Fibroblast of the aortic adventitia (primary cell): ENCODE results near the gene CCDC170. TPM values are rescaled to one million over a fixed set of nuclear protein-coding genes. Genes with fewer than 3 reads are reported as not detected.

Experiments used
- DNase-seq: peaks from one replicate; pipeline ENCODE4 v3.0.0-alpha.2; 2010; ENCODE audit warnings: low read depth
- H3K4me3 ChIP-seq: 2 replicates; pipeline ENCODE4 v1.5.1; 2011; ENCODE audit warnings: low read depth, mild to moderate bottlenecking, control low read depth, low read length, moderate library complexity
- total RNA-seq: library from RNA; depleted of rRNA; stranded (reverse); fragments of >200 nt; gene quantifications from 2 replicates; pipeline ENCODE4 v1.2.3, GENCODE V29; 2012; ENCODE audit warnings: low replicate concordance
- TF ChIP-seq, protein P1 (sequence below): IDR thresholded peaks from 2 replicates; pipeline ENCODE4 v1.5.1; 2011; ENCODE audit warnings: mild to moderate bottlenecking, low read length, control low read depth, inconsistent platforms; ENCODE audit not compliant: insufficient read depth

The CCDC170 gene
- total RNA-seq, 1 donor = 0.09 TPM

DNA sequence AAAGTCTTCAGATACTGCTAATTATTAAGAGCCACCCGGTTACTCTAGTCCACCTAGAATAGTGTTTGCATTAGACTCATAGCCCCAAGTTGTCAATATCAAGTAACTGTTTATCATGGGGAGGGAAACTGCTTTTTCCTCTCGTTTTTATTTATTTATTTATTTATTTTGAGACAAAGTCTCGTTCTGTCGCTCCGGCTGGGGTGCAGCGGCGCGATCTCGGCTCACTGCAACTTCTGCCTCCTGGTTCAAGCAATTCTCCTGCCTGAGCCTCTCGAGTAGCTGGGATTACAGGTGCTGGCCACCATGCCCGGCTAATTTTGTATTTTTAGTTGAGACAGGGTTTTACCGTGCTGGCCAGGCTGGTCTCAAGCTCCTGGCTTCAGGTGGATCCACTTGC is 16.1 kb upstream of the CCDC170 start:
- TF ChIP-seq, protein P1, sequence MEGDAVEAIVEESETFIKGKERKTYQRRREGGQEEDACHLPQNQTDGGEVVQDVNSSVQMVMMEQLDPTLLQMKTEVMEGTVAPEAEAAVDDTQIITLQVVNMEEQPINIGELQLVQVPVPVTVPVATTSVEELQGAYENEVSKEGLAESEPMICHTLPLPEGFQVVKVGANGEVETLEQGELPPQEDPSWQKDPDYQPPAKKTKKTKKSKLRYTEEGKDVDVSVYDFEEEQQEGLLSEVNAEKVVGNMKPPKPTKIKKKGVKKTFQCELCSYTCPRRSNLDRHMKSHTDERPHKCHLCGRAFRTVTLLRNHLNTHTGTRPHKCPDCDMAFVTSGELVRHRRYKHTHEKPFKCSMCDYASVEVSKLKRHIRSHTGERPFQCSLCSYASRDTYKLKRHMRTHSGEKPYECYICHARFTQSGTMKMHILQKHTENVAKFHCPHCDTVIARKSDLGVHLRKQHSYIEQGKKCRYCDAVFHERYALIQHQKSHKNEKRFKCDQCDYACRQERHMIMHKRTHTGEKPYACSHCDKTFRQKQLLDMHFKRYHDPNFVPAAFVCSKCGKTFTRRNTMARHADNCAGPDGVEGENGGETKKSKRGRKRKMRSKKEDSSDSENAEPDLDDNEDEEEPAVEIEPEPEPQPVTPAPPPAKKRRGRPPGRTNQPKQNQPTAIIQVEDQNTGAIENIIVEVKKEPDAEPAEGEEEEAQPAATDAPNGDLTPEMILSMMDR = no peak
- no peak for DNase-seq
- H3K4me3 ChIP-seq = no peak overlapping the region

- no peak overlapping the region for H3K4me3 ChIP-seq
- TF ChIP-seq, protein P1 = no peak
- no peak for DNase-seq
Measured at GRCh38 chr6:151478670-151479069, 15.1 kb upstream of the CCDC170 start.

DNA sequence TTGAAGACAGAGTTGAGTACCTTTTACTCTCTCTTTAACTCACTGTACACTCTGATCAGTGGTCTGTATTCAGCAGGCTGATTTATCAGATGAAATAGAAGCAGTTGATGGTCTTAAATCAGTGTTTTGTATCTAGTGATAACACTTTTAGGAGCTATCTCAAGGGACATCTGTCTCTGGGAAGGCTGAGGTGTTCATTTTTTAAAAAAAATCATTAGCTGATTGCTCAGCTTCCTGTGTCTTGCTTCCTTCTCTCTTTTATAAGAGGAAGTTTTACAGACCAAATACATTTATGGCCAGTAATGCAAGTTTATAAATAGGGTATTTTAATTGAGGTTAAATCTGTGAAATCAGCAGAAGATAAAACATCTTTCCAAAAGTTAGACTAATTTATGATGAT is 12.0 kb upstream of the CCDC170 start:
- DNase-seq = no peak
- no peak overlapping the region for H3K4me3 ChIP-seq
- TF ChIP-seq, protein P1 = no peak

GRCh38 chr6:151482290-151482689 is 11.5 kb upstream of the CCDC170 start:
- TF ChIP-seq, protein P1 = no peak
- DNase-seq = peak; percentile 33
- H3K4me3 ChIP-seq = no peak overlapping the region

DNA sequence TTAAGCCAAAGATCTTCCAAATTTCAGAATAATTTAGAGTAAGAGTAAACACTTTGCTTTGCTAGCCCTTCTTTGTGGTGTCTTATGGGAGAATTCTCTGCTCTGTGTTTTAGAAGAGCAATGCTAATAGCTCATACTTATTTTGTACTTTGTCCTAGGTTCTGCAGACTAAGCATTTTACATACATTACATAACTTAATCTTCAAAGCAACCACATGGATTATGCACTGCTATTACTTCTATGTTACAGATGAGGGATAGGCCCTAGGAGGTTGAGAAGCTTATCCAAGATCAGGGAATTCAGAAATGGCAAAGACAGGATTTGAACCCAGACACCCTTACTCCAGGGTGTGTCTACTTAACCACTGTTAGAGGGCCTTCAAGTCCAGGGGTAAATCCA is 9.8 kb upstream of the CCDC170 start:
- no peak overlapping the region for H3K4me3 ChIP-seq
- DNase-seq = no peak
- TF ChIP-seq, protein P1 = no peak

DNA sequence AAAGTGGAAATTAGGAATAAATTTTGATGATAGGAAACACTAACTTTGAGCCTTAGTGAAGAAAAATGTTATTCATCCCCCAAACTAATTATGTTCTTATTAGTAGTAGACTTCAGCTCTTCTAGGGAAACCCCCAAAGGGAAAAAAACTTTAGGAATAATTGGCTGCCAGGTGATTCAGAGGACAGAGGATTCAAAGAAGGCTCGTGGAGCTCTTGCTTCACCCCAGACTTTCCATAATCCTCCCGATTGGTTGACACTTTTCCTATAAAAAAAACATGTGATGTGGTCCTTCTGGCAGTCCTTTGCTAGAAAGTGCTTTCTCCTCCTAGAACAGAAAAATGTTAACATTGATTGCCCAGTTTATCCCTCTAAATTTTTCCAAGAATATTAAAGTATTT is 5.6 kb upstream of the CCDC170 start:
- TF ChIP-seq, protein P1 = no peak
- no peak overlapping the region for H3K4me3 ChIP-seq
- peak; percentile 16 for DNase-seq

DNA sequence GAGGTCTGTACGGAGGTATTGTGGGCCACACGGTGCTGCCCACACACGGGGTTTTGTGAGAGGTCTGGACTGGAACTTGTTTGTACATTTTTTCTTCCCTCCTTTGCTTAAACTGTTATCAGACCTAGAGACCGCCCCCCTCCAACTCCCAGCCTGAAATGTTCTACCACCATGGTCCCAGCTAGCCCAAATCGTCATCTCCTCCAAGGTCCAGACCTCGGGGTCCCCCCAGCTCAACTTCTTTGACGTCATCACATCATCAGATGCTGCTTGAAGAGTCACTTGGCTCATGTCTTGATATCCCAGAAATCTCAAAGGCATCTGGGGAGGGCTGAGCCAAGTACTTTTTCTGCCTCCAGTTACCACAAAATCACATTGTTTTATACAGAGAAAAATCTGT is 2.8 kb upstream of the CCDC170 start:
- DNase-seq = no peak
- H3K4me3 ChIP-seq = no peak overlapping the region
- TF ChIP-seq, protein P1 = no peak
